Activated CD8-positive, alpha-beta memory T cell treated with anti-CD3 and anti-CD28 coated beads, Interleukin-2, amount 50 U/mL, for 1 hour (primary cell): Measurements from ENCODE around the gene CHD1.

Source experiments
- DNase-seq: peaks from one replicate; pipeline ENCODE4 v3.0.0-alpha.2; 2020; ENCODE audit errors: extremely low read depth

CHD1 gene

DNA sequence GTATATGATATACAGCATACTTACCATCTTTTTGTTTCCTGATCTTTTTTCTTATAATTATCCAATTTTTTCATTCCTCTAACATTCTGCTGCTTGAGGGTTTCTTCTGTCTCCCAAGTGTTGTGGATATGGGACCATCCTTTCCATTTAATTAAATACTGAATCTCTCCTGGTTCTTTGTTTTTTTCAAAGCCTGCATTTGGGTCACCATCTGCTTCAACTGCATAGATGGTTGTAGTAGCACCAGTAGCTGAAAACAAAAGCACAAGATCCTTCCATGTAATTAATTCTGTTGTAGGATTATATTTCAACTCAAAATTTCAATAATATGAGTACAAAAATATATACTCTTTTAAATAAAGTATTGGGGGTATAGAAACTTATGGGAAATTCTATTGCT, 29.4 kb downstream of the CHD1 start:
- DNase-seq: no peak

DNA sequence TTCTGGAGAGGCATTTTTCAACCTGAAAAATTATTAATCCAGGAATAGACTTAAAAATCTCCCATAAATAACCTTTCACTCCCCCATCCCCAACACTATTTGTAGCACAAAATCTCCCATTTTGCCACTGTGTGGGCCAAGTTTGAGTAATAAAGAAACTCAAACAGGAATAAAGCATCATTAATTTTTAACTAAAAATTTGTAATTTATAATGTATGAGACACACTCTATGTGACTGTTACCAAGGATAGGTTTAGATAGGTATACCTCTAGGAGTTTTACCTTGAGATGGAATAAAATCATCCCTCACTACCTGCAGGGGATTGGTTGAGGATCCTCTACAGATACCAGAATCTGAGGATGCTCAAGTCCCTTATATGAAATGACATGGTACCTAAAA, 30.1 kb downstream of the CHD1 start:
- no peak for DNase-seq

GRCh38 chr5:98891591-98891990, 37.2 kb downstream of the CHD1 start:
- DNase-seq: no peak

DNA sequence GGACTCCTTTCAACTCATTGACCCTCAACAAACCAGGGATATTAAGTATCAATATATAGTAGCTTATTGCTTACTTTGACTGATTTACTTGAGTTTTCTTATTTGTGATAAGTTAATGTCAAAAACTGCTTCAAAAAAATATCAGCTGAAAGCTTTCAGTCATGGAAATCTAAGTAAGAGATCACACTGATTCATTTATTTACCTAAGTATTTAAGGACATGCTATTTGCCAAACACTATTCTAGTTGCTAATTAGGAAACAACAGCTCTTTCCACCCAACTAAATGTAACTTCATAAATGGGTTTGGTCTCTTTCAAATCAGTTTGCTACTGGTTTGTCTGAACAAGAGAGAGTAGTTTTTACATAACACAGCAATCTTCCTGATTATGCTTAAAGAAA, 48.2 kb downstream of the CHD1 start:
- no peak for DNase-seq

GRCh38 chr5:98880151-98880550, 48.7 kb downstream of the CHD1 start:
- DNase-seq: no peak

DNA sequence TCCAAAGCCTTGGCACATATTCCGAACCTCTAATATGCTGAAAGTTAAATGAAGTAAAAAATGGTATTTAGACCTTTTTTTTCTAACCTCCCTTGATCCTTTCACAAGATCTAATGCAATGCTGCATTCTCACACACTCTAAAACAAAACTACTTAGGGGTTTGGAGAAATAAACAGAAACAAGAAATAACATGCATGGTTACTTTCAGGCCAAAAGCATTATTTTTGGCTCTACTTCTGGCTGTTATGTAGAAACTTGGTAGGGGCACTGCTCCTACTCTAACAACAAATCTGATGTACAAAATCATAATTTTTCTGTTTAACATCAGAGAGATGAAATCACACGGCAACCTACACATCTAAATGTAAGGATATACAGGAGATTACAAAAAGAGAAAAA, 51.2 kb downstream of the CHD1 start:
- no peak for DNase-seq

DNA sequence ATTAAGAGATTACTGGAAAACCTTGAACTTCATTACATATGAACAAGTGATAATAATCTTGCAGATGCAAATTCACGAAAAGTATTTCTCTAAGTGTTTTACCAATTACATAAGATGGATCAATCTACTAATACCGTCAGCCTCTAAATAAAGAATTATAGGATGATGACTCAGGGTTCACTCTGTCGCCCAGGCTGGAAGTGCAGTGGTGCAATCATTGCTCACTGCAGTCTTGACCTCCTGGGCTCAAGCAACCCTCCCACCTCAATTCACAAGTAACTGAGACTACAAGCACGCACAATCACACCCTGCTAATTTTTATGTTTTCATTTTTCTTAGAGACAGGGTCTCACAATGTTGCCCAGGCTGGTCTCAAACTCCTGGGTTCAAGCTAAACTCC, 56.1 kb downstream of the CHD1 start:
- no peak for DNase-seq

DNA sequence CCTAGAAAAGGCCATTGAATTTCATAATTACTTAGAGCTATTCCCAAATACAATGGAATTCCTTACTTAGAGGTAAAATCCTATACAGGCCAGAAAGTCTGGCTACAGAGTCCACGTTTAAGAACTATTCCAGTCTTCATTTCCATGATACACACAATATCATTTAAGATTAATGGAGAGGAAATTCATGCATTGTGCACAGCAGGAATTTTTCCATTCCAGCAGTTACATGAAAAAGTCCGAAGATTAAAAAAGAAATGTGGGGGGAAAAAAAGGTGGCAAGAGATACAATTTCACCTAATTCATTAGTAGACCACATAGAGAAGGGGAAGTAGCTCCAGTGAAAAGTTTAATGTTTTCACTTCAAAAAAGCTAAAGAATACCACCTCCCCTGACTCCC, 63.1 kb downstream of the CHD1 start:
- no peak for DNase-seq

GRCh38 chr5:98847054-98847453, 81.8 kb downstream of the CHD1 start:
- no peak for DNase-seq

DNA sequence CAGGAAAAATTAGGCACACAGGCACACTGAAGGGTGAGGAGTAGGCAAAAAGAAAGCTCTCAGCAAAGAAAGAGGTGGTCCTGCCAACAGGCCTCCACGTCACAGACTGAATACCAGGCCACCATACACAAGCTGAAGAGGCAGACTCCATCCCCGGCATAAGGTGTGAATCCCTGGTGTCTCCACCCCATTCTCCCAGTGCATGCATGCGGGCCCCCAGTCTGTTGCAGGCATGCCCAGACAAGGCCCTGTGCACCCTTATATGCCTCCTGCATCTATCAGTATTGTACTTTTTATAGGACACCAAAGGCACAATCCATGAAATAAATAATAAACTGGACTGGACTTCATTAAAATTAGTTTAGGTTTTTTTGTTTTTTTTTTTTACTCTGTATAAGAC, 82.3 kb downstream of the CHD1 start:
- DNase-seq: no peak

DNA sequence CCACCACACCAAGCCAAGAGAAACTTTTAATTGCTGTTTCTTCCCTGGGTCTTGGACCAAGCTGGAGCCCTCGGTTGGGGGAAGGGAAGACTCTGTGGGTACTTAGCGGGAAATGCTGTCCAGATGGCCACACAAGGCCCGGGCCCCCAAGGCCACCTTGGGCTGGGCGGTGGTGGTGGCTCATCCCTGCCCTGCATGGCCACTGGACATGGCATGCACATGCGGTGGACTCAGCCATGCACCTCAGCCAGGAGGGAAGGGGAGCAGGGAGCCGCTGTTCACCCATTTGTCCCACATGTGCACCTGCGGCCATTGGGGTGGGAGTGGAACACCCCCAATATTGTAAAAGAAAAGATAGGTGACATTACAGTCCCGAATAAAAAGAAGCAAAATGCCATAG, 82.9 kb downstream of the CHD1 start:
- no peak for DNase-seq

DNA sequence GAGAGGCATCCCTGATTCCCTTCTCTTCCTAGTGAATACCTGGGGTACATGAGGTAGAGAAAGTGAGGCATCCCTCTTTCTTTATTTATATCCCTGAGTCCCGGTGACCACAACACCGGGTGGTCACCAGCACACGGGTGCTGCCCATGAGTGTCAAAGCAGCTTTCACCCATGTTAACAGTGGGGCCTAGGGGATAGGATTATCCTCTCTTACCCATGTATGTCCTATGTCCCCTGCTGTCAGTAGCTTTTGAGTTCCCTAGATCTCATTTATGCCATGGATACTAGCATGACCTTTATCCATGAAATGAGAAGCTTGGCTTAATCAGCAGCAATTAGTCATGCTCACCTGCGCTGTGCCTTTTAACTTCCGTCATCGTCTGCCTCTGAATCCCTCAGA, 83.9 kb downstream of the CHD1 start:
- no peak for DNase-seq

DNA sequence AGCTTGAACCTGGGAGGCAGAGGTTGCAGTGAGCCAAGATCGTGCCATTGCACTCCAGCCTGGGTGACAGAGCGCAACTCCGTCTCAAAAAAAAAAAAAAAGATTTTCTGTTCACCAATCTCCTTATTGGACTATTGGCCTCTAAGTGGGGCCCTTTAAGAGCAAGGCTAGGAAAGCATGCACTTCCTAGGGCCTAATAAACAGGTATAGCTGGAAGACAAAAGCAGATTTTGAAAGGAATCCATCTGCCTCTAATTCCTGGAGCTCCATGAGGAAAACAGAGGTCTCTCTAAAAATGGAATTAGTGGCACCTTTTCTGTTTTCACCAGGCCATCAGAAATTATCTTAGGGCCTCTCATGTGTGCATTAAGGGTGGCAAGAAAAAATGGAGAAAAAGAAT, 85.3 kb downstream of the CHD1 start:
- DNase-seq: no peak

- no peak for DNase-seq
Measured at GRCh38 chr5:98840946-98841345, 87.9 kb downstream of the CHD1 start.

DNA sequence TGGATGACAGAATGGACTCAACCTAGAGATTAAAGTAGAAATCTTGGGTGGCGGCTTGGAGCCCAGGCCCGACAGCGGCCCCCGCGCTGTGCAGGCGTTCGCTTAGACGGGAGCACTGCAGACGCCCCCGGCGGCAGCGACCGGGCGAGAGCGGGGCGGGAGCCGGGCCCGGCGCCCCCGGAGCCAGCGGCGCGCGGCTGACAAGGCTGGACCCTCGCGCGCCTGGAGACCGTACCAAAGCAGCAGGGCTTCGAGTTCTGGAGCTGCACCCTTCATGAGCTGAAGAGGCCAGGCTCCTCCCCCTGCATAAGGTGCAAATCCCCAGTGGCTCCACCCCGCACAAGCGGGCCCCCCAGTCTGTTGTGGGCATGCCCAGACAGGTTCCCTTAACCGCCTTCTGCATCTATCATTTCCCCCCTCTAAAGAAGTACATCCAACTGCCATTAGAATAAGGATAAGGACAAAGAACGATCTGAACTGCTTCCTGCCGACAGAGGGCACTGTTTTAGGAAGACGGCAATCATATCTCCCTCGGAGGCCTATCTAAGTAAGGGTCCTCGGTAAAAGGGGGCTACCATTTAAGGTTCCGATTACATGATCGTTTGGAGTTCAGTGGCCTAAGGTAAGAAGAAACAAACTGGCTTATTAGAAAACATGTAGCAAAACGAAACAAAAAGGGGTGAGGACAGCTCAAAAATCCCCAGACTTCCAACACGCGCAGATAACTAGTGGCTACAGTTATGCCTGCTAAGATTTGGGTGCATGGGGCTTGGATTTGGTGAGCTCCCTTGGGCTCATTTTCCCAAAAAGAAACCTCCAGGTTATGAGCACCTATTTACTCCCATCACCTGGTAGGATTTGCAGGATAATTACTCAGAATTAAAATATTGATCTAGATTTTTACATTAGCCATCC, 89.1 kb downstream of the CHD1 start:
- no peak for DNase-seq

DNA sequence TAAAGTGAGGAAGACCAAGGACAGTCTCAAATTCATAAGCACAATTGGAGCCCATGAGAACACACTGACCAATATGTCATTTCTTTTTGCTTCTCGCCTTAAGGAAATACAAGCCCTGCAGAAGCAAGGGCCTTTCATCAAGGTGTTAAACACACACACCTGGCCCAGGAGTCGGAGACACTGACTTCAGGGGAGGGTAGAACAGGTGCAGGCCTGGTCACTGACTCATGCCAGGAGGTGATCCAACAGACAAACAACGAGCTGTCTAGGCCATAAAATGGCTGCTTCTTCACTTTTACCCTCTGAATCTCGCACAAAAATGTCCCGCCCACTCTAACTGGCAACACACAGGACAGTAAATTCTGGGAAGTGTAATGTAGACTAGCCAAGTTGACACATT, 92.6 kb downstream of the CHD1 start:
- no peak for DNase-seq

DNA sequence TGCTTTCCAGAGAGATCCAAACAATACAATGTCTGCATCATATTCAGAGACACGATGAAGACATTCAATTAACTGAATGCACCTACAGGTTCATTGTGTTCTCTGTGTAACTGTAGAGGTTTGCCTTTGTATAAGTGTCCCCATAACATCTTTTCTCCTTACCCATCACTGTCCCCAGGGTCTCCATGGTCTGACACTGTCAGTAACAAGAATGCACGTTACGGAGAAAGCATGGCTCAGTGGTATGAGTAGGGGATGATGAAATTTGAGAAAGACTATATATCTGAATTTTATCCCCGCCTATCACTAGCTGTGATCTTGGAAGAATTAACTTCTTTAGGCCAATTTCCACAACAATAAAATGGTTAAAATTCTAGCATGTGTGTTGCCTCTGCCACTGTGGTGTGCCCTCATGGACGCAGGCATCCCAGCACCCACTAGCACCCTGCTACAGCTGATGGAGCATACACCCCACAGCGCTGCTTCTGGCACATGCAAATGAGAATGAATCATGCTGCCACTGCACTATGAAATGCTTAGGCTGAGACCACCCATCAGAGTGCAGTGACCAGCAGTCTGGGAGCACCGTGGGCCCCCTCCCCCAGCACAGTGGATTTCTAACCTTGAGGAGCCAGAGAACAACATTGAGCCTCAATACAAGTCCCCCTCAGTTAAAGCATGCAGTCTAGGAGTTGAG, 101.1 kb downstream of the CHD1 start:
- DNase-seq: no peak

- DNase-seq: no peak
Measured at GRCh38 chr5:98827161-98827560, 101.6 kb downstream of the CHD1 start.

GRCh38 chr5:98825582-98826375, 103.0 kb downstream of the CHD1 start:
- no peak for DNase-seq

DNA sequence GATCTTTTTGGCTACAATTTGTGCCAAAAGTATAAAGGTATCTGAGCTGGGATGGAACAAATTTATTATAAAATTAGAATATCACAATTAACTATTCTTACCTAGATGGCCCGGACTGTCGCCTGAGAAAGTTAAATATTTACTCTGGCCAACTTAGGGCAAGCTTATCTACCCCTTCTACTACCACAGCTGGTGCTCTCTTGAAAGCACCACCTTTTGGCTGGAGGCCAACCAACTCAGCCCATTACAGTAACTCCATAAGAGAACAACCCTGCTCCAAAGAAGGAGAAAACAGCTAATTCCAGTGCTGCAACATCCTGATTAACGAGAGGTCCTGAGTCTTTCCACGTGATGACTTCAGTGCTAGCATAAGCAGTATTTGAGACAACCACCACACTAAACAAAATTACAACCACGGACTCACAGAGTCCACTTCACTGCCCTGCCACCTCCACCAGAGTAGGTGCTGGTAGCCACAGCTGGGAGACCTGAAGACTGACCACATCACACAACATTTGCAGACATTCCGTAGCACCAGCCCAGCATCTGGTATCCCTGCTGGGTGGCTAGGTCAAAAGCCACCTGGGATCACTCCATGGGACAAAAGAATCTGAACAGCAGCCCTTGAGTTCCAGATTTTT, 112.1 kb downstream of the CHD1 start:
- no peak for DNase-seq

DNA sequence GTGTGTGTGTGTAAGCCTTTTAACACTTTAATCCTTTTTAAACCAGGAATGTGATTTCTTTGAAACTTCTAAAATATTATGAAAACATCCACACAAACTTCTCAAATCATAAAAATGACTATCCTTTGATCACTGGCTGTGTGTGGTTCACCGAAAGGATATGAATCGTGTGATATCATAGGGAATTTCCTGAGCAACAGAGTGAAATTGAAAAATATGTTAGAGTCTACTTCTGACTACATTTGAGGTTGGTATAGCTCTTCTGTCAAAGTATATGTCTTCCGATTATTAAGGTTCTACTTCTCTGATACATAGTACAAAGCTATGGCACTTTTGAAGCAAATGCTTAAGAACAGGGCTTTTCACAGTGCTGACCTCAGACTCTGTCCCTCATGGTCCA, 115.1 kb downstream of the CHD1 start:
- DNase-seq: no peak

GRCh38 chr5:98810206-98810605, 118.6 kb downstream of the CHD1 start:
- no peak for DNase-seq
